ENCODE results near the gene PTTG1IP.

GRCh38 chr21:44904141-44904923, 30.8 kb upstream of the PTTG1IP start:
- TF ChIP-seq POLR2A (IDR thresholded peaks at IDR 0.05; ENCODE audit: extremely low read depth, insufficient read length) (no peak), MAX (IDR thresholded peaks at IDR 0.05; ENCODE audit: low read depth, low read length) (no peak)
